Renal pelvis (tissue), 4 donors: ENCODE data around the gene GLRA2. TPM values are rescaled to one million over a fixed set of nuclear protein-coding genes. Genes with fewer than 3 reads are reported as not detected.

ENCODE experiments used
- DNase-seq: peaks from one replicate; pipeline ENCODE4 v3.0.0-alpha.2; 2013
- polyA plus RNA-seq, 3 donors: library from polyadenylated mRNA; unstranded; fragments of 120-200 nt; gene quantifications; one replicate each; pipeline ENCODE4 v1.2.1, GENCODE V29; 2013; ENCODE audit not compliant: insufficient read length in 3 of 3

The GLRA2 gene
- polyA plus RNA-seq, 3 donors = 0.18 to 0.34 (median 0.26) TPM

- DNase-seq = no peak
Measured at GRCh38 chrX:14697451-14697850, 168.1 kb downstream of the GLRA2 start.

- no peak for DNase-seq
Measured at GRCh38 chrX:14698790-14699189, 169.5 kb downstream of the GLRA2 start.

GRCh38 chrX:14700982-14701381 lies 171.6 kb downstream of the GLRA2 start:
- no peak for DNase-seq

GRCh38 chrX:14702145-14702544 lies 172.8 kb downstream of the GLRA2 start:
- no peak for DNase-seq

GRCh38 chrX:14712096-14712495 lies 182.8 kb downstream of the GLRA2 start:
- no peak for DNase-seq

GRCh38 chrX:14717949-14718348 lies 188.6 kb downstream of the GLRA2 start:
- DNase-seq = no peak

GRCh38 chrX:14718403-14718802 lies 189.1 kb downstream of the GLRA2 start:
- no peak for DNase-seq

- no peak for DNase-seq
Measured at GRCh38 chrX:14729058-14729457, 199.7 kb downstream of the GLRA2 start.

GRCh38 chrX:14738643-14739042 lies 209.3 kb downstream of the GLRA2 start:
- no peak for DNase-seq

GRCh38 chrX:14753441-14753840 lies 224.1 kb downstream of the GLRA2 start:
- no peak for DNase-seq

- no peak for DNase-seq
Measured at GRCh38 chrX:14758029-14758491, 228.7 kb downstream of the GLRA2 start.

GRCh38 chrX:14775416-14775815 lies 246.1 kb downstream of the GLRA2 start:
- peak; percentile 12 for DNase-seq

GRCh38 chrX:14776901-14777300 lies 247.6 kb downstream of the GLRA2 start:
- no peak for DNase-seq

GRCh38 chrX:14777525-14777924 lies 248.2 kb downstream of the GLRA2 start:
- DNase-seq = no peak

- DNase-seq = no peak
Measured at GRCh38 chrX:14779580-14779979, 250.2 kb downstream of the GLRA2 start.
